ENCODE data around the gene OR4K13. TPM values are rescaled to one million over a fixed set of nuclear protein-coding genes. Genes with fewer than 3 reads are reported as not detected.

Gene OR4K13
- total RNA-seq = not detected in 2 replicates

DNA sequence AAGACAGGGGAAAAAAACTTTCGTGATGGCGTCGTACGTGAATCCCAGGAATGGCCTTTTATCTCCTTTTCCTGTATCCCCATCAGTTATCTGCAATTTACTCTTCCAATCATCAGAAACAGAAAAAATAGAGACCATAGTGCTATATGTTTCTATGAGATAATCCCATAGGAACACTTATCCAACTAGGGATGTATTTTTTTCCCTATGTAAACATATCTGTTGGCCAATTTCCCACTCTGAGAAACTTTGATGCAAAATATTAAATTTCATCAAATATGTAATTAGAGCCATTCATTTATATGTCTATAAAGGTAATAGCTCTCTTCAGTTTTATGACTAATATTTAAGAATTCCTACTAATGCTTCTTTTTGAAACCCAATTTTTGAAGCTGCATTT, at the start of gene OR4K13:
OR4K13 (minus strand) TSS at position 101 of the 400 bp plus-strand sequence. CDS start 1,280 bp downstream, outside the sequence.
- DNase-seq (ENCODE audit: low read depth) = no peak

GRCh38 chr14:20059745-20060144, 23.9 kb upstream of the OR4K13 start, which contains the start of gene OR4L1:
Gene OR4L1, plus strand, starts transcription at chr14:20060045. Its CDS starts 0 bp downstream, at chr14:20060045.
- DNase-seq (ENCODE audit: low read depth) = no peak

- DNase-seq (ENCODE audit: low read depth) = no peak
Measured at GRCh38 chr14:20048202-20048601, 12.4 kb upstream of the OR4K13 start.

DNA sequence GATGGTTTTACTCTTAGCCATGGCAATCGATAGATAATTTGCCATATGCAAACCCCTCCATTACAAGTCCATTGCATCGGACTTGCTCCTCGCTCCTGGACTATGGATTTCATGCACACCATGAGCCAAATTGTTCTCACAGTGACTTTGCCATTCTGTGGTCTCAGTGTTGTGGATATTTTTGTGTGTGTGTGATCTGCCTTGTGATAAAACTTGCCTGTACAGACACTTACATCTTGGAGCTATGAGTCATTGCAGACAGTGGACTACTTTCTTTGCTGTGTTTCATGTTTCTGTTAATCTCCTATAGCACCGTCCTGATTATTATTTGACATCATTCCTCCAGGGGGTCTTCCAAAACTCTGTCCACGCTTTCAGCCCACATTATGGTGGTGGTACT, 8.4 kb upstream of the OR4K13 start:
- DNase-seq (ENCODE audit: low read depth) = no peak

DNA sequence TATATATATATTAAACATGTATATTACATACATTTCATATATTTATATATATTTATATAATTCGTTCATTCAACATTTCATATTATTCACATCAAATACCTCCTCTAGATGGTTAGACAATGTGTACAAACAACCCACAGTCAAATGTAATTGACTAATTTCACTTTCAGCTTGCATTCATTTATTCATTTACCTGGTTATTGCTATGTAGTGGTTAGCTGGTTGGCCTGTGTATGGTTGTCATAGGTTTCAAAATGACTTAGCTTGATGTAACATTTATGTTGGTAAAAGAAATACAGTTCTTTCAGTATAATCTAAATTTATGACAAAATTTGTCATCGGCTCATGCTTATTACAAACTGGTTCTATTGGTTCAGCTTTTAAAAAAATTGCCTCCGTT, 389 bp downstream of the OR4K13 start:
- no peak for DNase-seq (ENCODE audit: low read depth)

DNA sequence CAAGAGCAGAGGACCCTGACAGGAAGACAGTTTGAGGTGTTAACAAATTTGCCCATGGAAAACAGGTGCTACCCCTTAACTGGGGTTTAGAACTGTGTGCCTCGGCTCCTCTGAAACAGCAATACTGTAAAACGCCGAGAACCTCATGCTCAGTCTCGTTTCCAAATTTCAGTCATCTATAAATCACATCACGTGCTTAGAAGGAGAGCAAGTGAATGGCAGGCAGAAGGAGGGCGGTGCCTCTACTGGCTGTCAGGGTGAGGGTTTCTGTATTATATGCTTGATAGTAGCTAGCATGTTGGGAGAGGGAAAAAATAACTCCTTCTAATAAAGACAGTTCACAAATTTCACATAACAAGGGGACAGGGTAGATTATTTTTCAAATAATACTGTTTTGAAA, 4.8 kb downstream of the OR4K13 start:
- no peak for DNase-seq (ENCODE audit: low read depth)

- no peak for DNase-seq (ENCODE audit: low read depth)
Measured at GRCh38 chr14:20019257-20019865, 16.5 kb downstream of the OR4K13 start, which contains the start of gene OR4K14. Gene OR4K14, minus strand, starts transcription at chr14:20019307. Its CDS starts 4,114 bp downstream, at chr14:20015193.

DNA sequence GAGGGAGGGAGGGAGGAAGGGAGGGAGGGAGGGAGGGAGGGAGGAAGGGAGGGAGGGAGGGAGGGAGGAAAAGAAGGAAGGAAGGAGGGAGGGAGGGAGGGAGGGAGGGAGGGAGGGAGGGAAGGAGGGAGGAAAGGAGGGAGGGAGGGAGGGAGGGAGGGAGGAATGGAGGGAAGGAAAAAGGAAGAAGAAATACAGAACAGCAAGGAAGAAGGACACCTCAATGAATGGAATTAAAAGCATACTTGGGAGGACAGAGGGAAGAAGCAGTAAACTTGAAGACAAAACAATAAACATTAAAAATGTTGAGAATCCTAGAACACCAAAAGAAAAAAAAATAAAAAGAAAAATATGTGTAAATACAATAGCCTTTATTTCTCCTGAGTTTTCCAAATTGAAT, 27.7 kb downstream of the OR4K13 start:
- no peak for DNase-seq (ENCODE audit: low read depth)

DNA sequence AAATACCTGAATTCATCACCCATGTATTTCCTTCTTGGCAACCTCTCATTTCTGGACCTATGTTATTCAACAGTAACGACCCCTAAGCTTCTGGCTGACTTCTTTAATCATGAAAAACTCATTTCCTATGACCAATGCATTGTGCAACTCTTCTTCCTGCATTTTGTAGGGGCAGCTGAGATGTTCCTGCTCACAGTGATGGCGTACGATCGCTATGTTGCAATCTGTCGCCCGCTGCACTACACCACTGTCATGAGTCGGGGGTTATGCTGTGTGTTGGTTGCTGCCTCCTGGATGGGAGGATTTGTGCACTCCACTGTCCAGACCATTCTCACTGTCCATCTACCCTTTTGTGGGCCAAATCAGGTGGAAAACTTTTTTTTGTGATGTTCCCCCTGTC, 33.5 kb downstream of the OR4K13 start:
- no peak for DNase-seq (ENCODE audit: low read depth)

DNA sequence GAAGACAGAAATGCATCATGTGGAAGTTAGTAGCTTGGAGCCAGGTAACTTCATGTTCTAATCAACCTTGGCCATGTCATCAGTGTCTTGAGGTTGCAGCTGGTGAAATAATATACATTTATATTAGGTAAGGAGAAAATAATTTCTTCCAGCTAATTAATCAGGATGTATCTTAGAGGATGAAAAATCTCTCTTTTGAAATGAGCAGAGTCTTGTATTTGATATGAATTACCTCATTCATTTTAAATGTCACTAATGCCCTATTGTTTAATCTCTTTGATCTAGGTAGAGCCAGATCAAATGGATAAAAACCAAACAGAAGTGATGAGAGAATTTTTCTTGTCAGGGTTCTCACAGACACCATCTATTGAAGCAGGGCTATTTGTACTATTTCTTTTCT, 34.0 kb downstream of the OR4K13 start, which contains the start of gene OR4Q2:
OR4Q2 (plus strand) TSS at position 301 of the 400 bp plus-strand sequence.
- DNase-seq (ENCODE audit: low read depth) = no peak

DNA sequence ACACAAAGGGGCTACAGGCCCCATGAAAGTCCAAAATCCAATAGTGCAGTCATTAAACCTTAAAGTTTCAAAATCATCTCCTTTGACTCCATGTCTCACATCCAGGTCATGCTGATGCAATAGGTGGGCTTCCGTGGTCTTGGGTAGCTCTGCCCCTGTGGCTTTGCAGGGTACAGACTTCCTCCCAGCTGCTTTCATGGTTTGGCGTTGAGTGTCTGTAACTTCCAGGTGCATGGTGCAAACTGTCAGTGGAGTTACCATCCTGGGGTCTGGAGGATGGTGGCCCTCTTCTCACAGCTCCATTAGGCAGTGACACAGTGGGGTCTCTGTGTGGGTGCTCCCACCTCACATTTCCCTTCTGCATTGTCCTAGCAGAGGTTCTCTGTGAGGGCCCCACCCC, 42.4 kb downstream of the OR4K13 start:
- no peak for DNase-seq (ENCODE audit: low read depth)

Other genes with a start within 250 kb of the OR4K13 start
- not detected in 2 replicates for gene OR4N2, start 232.3 kb downstream of the OR4K13 start, total RNA-seq
- not detected in 2 replicates for gene OR4K2, start 160.9 kb downstream of the OR4K13 start, total RNA-seq
- not detected in 2 replicates for gene OR4K5, start 115.4 kb downstream of the OR4K13 start, total RNA-seq
- not detected in 2 replicates for gene OR4K1, start 105.1 kb downstream of the OR4K13 start, total RNA-seq
- not detected in 2 replicates for gene OR4K15, start 60.4 kb downstream of the OR4K13 start, total RNA-seq
- not detected in 2 replicates for gene OR4Q2, start 33.9 kb downstream of the OR4K13 start, total RNA-seq
- gene OR4K14, start 16.7 kb downstream of the OR4K13 start, total RNA-seq = not detected in 2 replicates
- not detected in 2 replicates for gene OR4L1, start 24.0 kb upstream of the OR4K13 start, total RNA-seq
- not detected in 2 replicates for gene OR4K17, start 74.7 kb upstream of the OR4K13 start, total RNA-seq
- gene OR4N5, start 102.8 kb upstream of the OR4K13 start, total RNA-seq = not detected in 2 replicates
- not detected in 2 replicates for gene OR11G2, start 154.9 kb upstream of the OR4K13 start, total RNA-seq
- gene OR11H6, start 187.7 kb upstream of the OR4K13 start, total RNA-seq = not detected in 2 replicates
- gene OR11H7, start 192.9 kb upstream of the OR4K13 start, total RNA-seq = not detected in 2 replicates
- not detected in 2 replicates for gene OR11H4, start 203.2 kb upstream of the OR4K13 start, total RNA-seq